ENCODE results near the gene SRSF11.
"Not testable (repeated sequence)": the region's sequence is repeated elsewhere in the genome, so short reads cannot be mapped to it uniquely, and the experiment has no call there.

Gene SRSF11

DNA sequence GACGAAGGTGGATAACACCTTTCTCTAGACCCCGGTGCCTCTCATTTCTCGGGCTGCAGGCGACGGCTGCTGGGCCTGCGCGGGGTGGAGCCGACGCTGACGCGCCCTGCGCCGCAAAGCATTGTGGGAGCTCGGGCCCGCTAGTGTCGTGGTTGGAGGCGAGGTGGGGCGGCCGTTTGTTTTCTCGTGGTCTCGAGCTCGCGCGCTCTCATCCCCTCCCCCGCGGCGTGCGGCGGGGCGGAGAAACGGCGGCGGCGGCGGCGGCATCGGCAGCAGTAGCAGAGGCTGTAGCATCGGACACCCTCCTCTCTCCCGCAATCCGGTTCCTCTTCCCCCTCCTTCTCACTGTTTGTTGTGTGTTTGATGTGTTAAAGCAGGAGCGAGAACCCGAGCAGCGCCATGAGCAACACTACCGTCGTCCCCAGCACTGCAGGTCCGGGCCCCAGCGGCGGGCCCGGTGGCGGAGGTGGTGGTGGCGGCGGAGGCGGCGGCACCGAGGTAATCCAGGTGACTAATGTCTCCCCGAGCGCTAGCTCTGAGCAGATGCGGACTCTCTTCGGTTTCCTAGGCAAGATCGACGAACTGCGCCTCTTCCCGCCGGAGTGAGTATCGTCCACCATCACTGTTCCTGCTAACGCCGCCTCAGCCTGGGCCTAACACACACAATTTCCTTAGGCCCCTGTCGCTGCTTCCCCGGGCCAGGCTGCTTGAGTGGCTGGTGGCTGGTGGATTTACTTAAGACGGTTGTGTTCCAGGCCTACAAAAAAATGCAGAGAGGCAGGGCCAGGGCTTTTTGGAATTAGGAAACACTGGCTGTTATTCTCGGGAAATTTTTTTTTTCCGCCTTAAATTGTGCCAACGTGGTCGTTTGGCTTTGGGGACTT is at the start of gene SRSF11:
TSS of gene SRSF11 (plus strand) at position 143 of the 884 bp plus-strand sequence. CDS start at position 400, 257 bp downstream.
- DNase-seq (ENCODE audit: low read depth): peak; percentile 76
- H3K4me3 ChIP-seq (ENCODE audit: low read length): peak within 1 kb of the TSS; percentile 86
- TF ChIP-seq CTCF (conservative IDR thresholded peaks at IDR 0.05; ENCODE audit: low read depth, low read length): peak; percentile 4

DNA sequence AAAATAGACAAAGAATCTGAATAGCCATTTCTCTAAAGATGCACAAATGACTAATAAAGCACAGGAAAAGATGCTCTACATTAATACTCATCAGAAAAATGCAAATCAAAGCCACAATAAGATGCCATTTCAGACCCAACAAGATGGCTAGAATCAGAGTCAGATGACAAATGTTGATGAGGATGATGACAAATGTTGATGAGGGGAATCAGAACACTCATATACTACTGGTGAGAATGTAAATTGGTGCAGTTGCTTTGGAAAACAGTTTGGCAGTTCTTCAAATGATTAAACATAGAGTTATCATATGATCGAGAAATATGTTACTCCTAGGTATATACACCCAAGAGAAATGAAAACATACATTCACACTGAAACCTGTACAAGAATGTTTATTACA is 49.7 kb upstream of the SRSF11 start:
- DNase-seq (ENCODE audit: low read depth): no peak
- no peak overlapping the region for H3K4me3 ChIP-seq (ENCODE audit: low read length)
- TF ChIP-seq CTCF (conservative IDR thresholded peaks at IDR 0.05; ENCODE audit: low read depth, low read length): no peak

- H3K4me3 ChIP-seq (ENCODE audit: low read length); DNase-seq (ENCODE audit: low read depth): not testable (repeated sequence)
Observed at GRCh38 chr1:70185181-70185580, 36.0 kb upstream of the SRSF11 start.

GRCh38 chr1:70188522-70188921 is 32.7 kb upstream of the SRSF11 start:
- no peak for TF ChIP-seq CTCF (conservative IDR thresholded peaks at IDR 0.05; ENCODE audit: low read depth, low read length)
- no peak for DNase-seq (ENCODE audit: low read depth)
- no peak overlapping the region for H3K4me3 ChIP-seq (ENCODE audit: low read length)

DNA sequence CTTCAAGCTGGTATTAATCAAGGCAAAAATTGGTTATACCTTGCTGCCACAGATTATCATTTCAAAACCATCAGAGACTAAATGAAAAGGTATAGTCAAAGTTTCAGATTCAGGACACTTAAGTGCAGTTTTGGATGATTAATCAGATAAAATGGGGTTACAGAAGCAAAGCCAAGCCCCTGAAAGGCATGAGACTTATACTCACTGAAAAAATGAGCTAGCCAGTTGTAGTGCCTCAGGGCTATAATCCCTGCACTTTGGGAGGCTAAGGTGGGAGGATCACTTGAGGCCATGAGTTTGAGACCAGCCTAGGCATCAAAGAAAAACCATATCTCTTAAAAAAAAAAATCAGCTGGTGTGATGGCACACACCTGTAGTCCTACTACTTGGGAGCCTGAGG is 31.0 kb upstream of the SRSF11 start:
- TF ChIP-seq CTCF (conservative IDR thresholded peaks at IDR 0.05; ENCODE audit: low read depth, low read length): no peak
- no peak overlapping the region for H3K4me3 ChIP-seq (ENCODE audit: low read length)
- DNase-seq (ENCODE audit: low read depth): no peak

DNA sequence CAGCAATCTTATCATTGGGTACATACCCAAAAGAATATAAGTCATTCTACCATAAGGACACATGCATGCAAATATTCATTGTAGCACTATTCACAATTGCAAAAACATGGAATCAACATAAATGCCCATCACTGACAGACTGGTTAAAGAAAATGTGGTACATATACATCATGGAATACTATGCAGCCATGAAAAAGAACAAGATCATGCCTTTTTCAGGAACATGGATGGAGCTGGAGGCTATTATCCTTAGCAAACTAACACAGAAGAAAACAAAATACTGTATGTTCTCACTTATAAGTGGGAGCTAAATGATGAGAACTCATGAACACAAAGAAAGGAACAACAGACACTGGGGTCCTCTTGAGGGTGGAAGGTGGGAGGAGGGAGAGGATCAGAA is 28.7 kb upstream of the SRSF11 start:
- not testable (repeated sequence) for H3K4me3 ChIP-seq (ENCODE audit: low read length); DNase-seq (ENCODE audit: low read depth)

- DNase-seq (ENCODE audit: low read depth): no peak
- no peak for TF ChIP-seq CTCF (conservative IDR thresholded peaks at IDR 0.05; ENCODE audit: low read depth, low read length)
- H3K4me3 ChIP-seq (ENCODE audit: low read length): no peak overlapping the region
Observed at GRCh38 chr1:70194601-70195000, 26.6 kb upstream of the SRSF11 start.

- no peak for DNase-seq (ENCODE audit: low read depth)
- H3K4me3 ChIP-seq (ENCODE audit: low read length): no peak overlapping the region
- TF ChIP-seq CTCF (conservative IDR thresholded peaks at IDR 0.05; ENCODE audit: low read depth, low read length): no peak
Observed at GRCh38 chr1:70195342-70195741, 25.8 kb upstream of the SRSF11 start.

All from retinal pigment epithelial cell (primary cell).